GM23338 (cell line): ENCODE data around the gene CPT1A. TPM values are rescaled to one million over a fixed set of nuclear protein-coding genes. Genes with fewer than 3 reads are reported as not detected.

ENCODE experiments used
- ATAC-seq: fragments of 200-7000 bp; cut with Tn5 transposase; 3 replicates; pipeline ENCODE4 v1.9.1; 2020
- DNase-seq: peaks from one replicate; pipeline ENCODE4 v3.0.0-alpha.2; 2015; ENCODE audit warnings: low spot score
- H2AFZ ChIP-seq: fragments of 200-600 bp; sonication (generic); 2 replicates; pipeline ENCODE4 v1.8.0; 2016; ENCODE audit warnings: antibody characterized with exemption, mild to moderate bottlenecking, moderate library complexity
- H3F3A ChIP-seq: fragments of 200-600 bp; sonication (generic); replicated peaks from 2 replicates; pipeline ENCODE4 v1.8.0; 2017; ENCODE audit warnings: antibody characterized with exemption, mixed run types, low read depth
- H3K27ac ChIP-seq: fragments of 200-600 bp; sonication (generic); 2 replicates; pipeline ENCODE4 v1.6.1; 2016; ENCODE audit warnings: low read depth
- H3K27me3 ChIP-seq: fragments of 200-600 bp; sonication (generic); 2 replicates; pipeline ENCODE4 v1.8.0; 2016; ENCODE audit warnings: mild to moderate bottlenecking, mixed run types, moderate library complexity; ENCODE audit not compliant: insufficient read depth
- H3K36me3 ChIP-seq: fragments of 200-600 bp; sonication (generic); 2 replicates; pipeline ENCODE4 v1.8.0; 2016; ENCODE audit warnings: mild to moderate bottlenecking; ENCODE audit not compliant: insufficient read depth
- H3K4me1 ChIP-seq: fragments of 200-600 bp; sonication (generic); 2 replicates; pipeline ENCODE4 v1.8.0; 2016; ENCODE audit warnings: mild to moderate bottlenecking, moderate library complexity; ENCODE audit not compliant: insufficient read depth
- H3K4me2 ChIP-seq: fragments of 200-600 bp; sonication (generic); 2 replicates; pipeline ENCODE4 v1.7.1; 2017; ENCODE audit warnings: mixed run types
- H3K4me3 ChIP-seq: fragments of 200-600 bp; sonication (generic); 2 replicates; pipeline ENCODE4 v1.6.1; 2016; ENCODE audit warnings: mixed run types
- H3K79me2 ChIP-seq: fragments of 200-600 bp; sonication (generic); replicated peaks from 2 replicates; pipeline ENCODE4 v1.8.0; 2017; ENCODE audit warnings: mild to moderate bottlenecking; ENCODE audit not compliant: insufficient read depth
- H3K9me2 ChIP-seq: fragments of 200-600 bp; sonication (generic); 2 replicates; pipeline ENCODE4 v1.8.0; 2017; ENCODE audit not compliant: insufficient read depth
- H4K20me1 ChIP-seq: fragments of 200-600 bp; sonication (generic); replicated peaks from 2 replicates; pipeline ENCODE4 v1.8.0; 2017; ENCODE audit warnings: mild to moderate bottlenecking; ENCODE audit not compliant: insufficient read depth
- H3K27ac Mint-ChIP-seq: 2 replicates; pipeline ENCODE4 v1.8.0; 2020; ENCODE audit warnings: inconsistent platforms, mild to moderate bottlenecking, moderate library complexity, mixed read lengths
- H3K27me3 Mint-ChIP-seq: 3 replicates; pipeline ENCODE4 v1.8.0; 2022; ENCODE audit warnings: low read depth, mild to moderate bottlenecking, moderate library complexity, mixed read lengths, inconsistent platforms; ENCODE audit not compliant: insufficient read depth, poor library complexity
- H3K36me3 Mint-ChIP-seq: 3 replicates; pipeline ENCODE4 v1.8.0; 2021; ENCODE audit warnings: low read depth, mild to moderate bottlenecking, inconsistent platforms, moderate library complexity, mixed read lengths
- H3K4me1 Mint-ChIP-seq: 3 replicates; pipeline ENCODE4 v1.8.0; 2020; ENCODE audit warnings: mild to moderate bottlenecking, inconsistent platforms, mixed read lengths
- H3K4me3 Mint-ChIP-seq: 3 replicates; pipeline ENCODE4 v1.8.0; 2021; ENCODE audit warnings: moderate library complexity, mild to moderate bottlenecking, inconsistent platforms, mixed read lengths
- H3K9me3 Mint-ChIP-seq: 3 replicates; pipeline ENCODE4 v1.8.0; 2020; ENCODE audit warnings: moderate library complexity, mild to moderate bottlenecking, inconsistent platforms, mixed read lengths
- NANOG ChIP-seq: IDR thresholded peaks from 2 replicates; pipeline ENCODE4 v1.6.1; 2016; ENCODE audit warnings: antibody characterized with exemption, borderline replicate concordance
- POLR2AphosphoS5 ChIP-seq: IDR thresholded peaks from 2 replicates; pipeline ENCODE4 v1.6.1; 2016; ENCODE audit warnings: antibody characterized with exemption, low read depth
- STAT1 ChIP-seq: IDR thresholded peaks from one replicate; pipeline ENCODE4 v1.6.1; 2016; ENCODE audit warnings: antibody characterized with exemption; ENCODE audit not compliant: unreplicated experiment
- ZNF462 ChIP-seq: fragments of 250-450 bp; sonication (Bioruptor Pico); IDR thresholded peaks from 2 replicates; pipeline ENCODE4 v1.5.0; 2020; ENCODE audit warnings: mild to moderate bottlenecking, moderate library complexity
- polyA plus RNA-seq: library from polyadenylated mRNA; unstranded; fragments of >200 nt; fragmentation: Nextera tagmentation; extraction: Ambion mirVana; gene quantifications from 2 replicates; pipeline ENCODE4 v1.2.1, GENCODE V29; 2016
- total RNA-seq: library from RNA; depleted of rRNA; stranded (reverse); fragments of >200 nt; shearing (Covaris generic); gene quantifications from 2 replicates; pipeline ENCODE4 v1.2.3, GENCODE V29; 2014
- TF ChIP-seq, protein P1 (sequence below), 2 experiments: fragments of 200-600 bp in 1 of 2; sonication (generic) in 1 of 2; conservative IDR thresholded peaks; 2 replicates each; pipeline versions ENCODE4 v1.5.1 to v1.6.1; 2016 to 2017; ENCODE audit warnings: antibody characterized with exemption in 2 of 2, low read depth in 2 of 2, mild to moderate bottlenecking in 2 of 2, moderate library complexity in 1 of 2

Gene CPT1A
- total and polyA plus RNA-seq, 2 experiments from 2014 or later = 2.6 to 9.5 TPM

GRCh38 chr11:68826726-68827125 lies 15.0 kb downstream of the CPT1A start (continued):
- TF ChIP-seq ZNF462 (CRISPR knock-in tag) (no peak), NANOG (no peak), POLR2AphosphoS5 (no peak), STAT1 (no peak)
- TF ChIP-seq, protein P1, sequence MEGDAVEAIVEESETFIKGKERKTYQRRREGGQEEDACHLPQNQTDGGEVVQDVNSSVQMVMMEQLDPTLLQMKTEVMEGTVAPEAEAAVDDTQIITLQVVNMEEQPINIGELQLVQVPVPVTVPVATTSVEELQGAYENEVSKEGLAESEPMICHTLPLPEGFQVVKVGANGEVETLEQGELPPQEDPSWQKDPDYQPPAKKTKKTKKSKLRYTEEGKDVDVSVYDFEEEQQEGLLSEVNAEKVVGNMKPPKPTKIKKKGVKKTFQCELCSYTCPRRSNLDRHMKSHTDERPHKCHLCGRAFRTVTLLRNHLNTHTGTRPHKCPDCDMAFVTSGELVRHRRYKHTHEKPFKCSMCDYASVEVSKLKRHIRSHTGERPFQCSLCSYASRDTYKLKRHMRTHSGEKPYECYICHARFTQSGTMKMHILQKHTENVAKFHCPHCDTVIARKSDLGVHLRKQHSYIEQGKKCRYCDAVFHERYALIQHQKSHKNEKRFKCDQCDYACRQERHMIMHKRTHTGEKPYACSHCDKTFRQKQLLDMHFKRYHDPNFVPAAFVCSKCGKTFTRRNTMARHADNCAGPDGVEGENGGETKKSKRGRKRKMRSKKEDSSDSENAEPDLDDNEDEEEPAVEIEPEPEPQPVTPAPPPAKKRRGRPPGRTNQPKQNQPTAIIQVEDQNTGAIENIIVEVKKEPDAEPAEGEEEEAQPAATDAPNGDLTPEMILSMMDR (conservative IDR thresholded peaks at IDR 0.05; ENCODE audit: low read depth in 2 of 2) = no peak

DNA sequence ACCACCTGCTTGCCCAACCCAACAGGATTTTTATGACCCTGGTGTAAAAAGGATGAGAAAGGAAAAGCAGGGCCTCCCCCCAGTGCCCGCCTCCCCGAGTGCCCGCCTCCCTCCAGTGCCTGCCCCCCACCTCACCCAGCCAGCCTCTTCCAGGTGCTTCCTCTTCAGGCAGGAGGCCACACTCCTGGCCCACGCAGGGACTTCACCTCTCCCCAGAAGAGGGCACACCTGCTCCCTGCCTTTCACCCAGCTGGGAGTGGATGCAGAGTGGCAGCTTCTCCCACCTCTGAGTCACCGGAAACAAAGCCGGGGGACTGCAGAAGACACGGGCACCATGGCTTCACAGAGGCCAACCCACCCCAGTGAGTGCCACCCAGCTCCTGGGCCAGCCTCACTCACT lies 16.1 kb downstream of the CPT1A start:
- peaks cover 5% of the 10 kb centered on the region for H3K4me1 ChIP-seq
- peaks cover 16% of the 10 kb centered on the region for H3K4me1 Mint-ChIP-seq
- no peaks in the 10 kb centered on the region for H4K20me1 ChIP-seq
- no peak overlapping the region for H3K4me2 ChIP-seq
- no peaks in the 10 kb centered on the region for H3K9me2 ChIP-seq
- no peak overlapping the region for H3K27ac ChIP-seq
- H2AFZ ChIP-seq = no peak overlapping the region
- 0 out of 2 replicates have a peak, but pooled peaks cover 2% of the 10 kb centered on the region for H3F3A ChIP-seq
- no peaks in the 10 kb centered on the region; the same call in 1 of the 2 replicates for H3K36me3 ChIP-seq
- peak; percentile 83 for ATAC-seq
- TF ChIP-seq, protein P1 (conservative IDR thresholded peaks at IDR 0.05; ENCODE audit: low read depth in 2 of 2) = peak; percentile 28 to 76; a peak in 3 of 4 replicates
- no peak for TF ChIP-seq NANOG
- H3K79me2 ChIP-seq = peaks cover under 1% of the 10 kb centered on the region; the same call in 1 of the 2 replicates
- no peaks in the 10 kb centered on the region for H3K27me3 ChIP-seq
- H3K27ac Mint-ChIP-seq = no peak overlapping the region
- no peaks in the 10 kb centered on the region for H3K36me3 Mint-ChIP-seq
- H3K27me3 Mint-ChIP-seq = peaks cover 2% of the 10 kb centered on the region
- no peak overlapping the region for H3K4me3 ChIP-seq
- H3K4me3 Mint-ChIP-seq = no peak overlapping the region
- DNase-seq = peak; percentile 46
- no peaks in the 10 kb centered on the region for H3K9me3 Mint-ChIP-seq
